HepG2 (cell line): ENCODE measurements around the gene MBD3L3. TPM values are rescaled to one million over a fixed set of nuclear protein-coding genes. Genes with fewer than 3 reads are reported as not detected.

Experiments
- CHD2 ChIP-seq: IDR thresholded peaks from 2 replicates; pipeline ENCODE4 v1.6.1; 2011; ENCODE audit warnings: low read depth, low read length, improper control_type of control experiment
- HNRNPLL ChIP-seq: fragments of 200-400 bp; formaldehyde crosslinking; IDR thresholded peaks from 2 replicates; pipeline ENCODE4 v1.6.1; 2017; ENCODE audit warnings: mild to moderate bottlenecking, low read depth, low read length; ENCODE audit not compliant: poor library complexity, severe bottlenecking
- KMT2B ChIP-seq: IDR thresholded peaks from 2 replicates; pipeline ENCODE4 v1.6.1; 2016; ENCODE audit warnings: missing genetic modification reagents, missing compliant biosample characterization
- RAD51 ChIP-seq: fragments of 450-650 bp; IDR thresholded peaks from 2 replicates; pipeline ENCODE4 v1.6.1; 2016; ENCODE audit warnings: borderline replicate concordance
- ZNF354B ChIP-seq: sonication (generic); formaldehyde crosslinking; IDR thresholded peaks from 2 replicates; pipeline ENCODE4 v1.8.0; 2022; ENCODE audit warnings: mild to moderate bottlenecking, missing genetic modification reagents
- ZNF564 ChIP-seq: sonication (generic); formaldehyde crosslinking; IDR thresholded peaks from 2 replicates; pipeline ENCODE4 v1.8.1; 2023; ENCODE audit warnings: mild to moderate bottlenecking, missing genetic modification reagents
- ZNF670 ChIP-seq: sonication (generic); formaldehyde crosslinking; IDR thresholded peaks from 2 replicates; pipeline ENCODE4 v1.8.0; 2022; ENCODE audit warnings: mild to moderate bottlenecking, missing genetic modification reagents, borderline replicate concordance
- ZNF776 ChIP-seq: sonication (generic); formaldehyde crosslinking; IDR thresholded peaks from 2 replicates; pipeline ENCODE4 v1.4.0; 2020; ENCODE audit warnings: mild to moderate bottlenecking, missing genetic modification reagents
- ZSCAN20 ChIP-seq: sonication (generic); formaldehyde crosslinking; IDR thresholded peaks from 2 replicates; pipeline ENCODE4 v1.4.0; 2020; ENCODE audit warnings: missing genetic modification reagents, mild to moderate bottlenecking, borderline replicate concordance
- polyA plus RNA-seq, 8 experiments: library from polyadenylated mRNA; depleted of rRNA in 3 of 8; stranded (reverse) in 7 of 8; unstranded in 1 of 8; fragments of >200 nt; fragmentation: Illumina TruSeq in 4 of 8; extraction: Trizol in 4 of 8; gene quantifications; 2 replicates each; pipeline versions ENCODE4 v1.2.1 to v1.2.3, GENCODE V29; 2011 to 2016; ENCODE audit warnings: low read depth in 4 of 8, missing spikeins in 1 of 8, mixed read lengths in 1 of 8; ENCODE audit not compliant: insufficient read depth in 1 of 8
- total RNA-seq, 5 experiments: library from RNA; depleted of rRNA; stranded (reverse); fragments of >200 nt; fragmentation: Illumina TruSeq; extraction: Trizol; gene quantifications; 2 replicates each; pipeline ENCODE4 v1.2.3, GENCODE V29; 2016; ENCODE audit warnings: low read depth in 1 of 5
- TF ChIP-seq, protein P1 (sequence below): sonication (generic); formaldehyde crosslinking; IDR thresholded peaks from 2 replicates; pipeline ENCODE4 v1.4.0; 2020; ENCODE audit warnings: mild to moderate bottlenecking, missing genetic modification reagents, borderline replicate concordance
- TF ChIP-seq, protein P2 (sequence below): IDR thresholded peaks from 2 replicates; pipeline ENCODE4 v1.6.1; 2016; ENCODE audit warnings: missing compliant biosample characterization, missing genetic modification reagents, borderline replicate concordance
- TF ChIP-seq, protein P3 (sequence below): sonication (generic); formaldehyde crosslinking; IDR thresholded peaks from 2 replicates; pipeline ENCODE4 v1.8.0; 2022; ENCODE audit warnings: missing genetic modification reagents, mild to moderate bottlenecking, borderline replicate concordance
- TF ChIP-seq, protein P4 (sequence below): IDR thresholded peaks from 2 replicates; pipeline ENCODE4 v1.6.1; 2016
- TF ChIP-seq, protein P5 (sequence below): sonication (generic); formaldehyde crosslinking; IDR thresholded peaks from 2 replicates; pipeline ENCODE4 v1.9.0; 2022; ENCODE audit warnings: missing genetic modification reagents, mild to moderate bottlenecking, borderline replicate concordance
- TF ChIP-seq, protein P6 (sequence below): sonication (generic); formaldehyde crosslinking; IDR thresholded peaks from 2 replicates; pipeline ENCODE4 v1.8.0; 2022; ENCODE audit warnings: mild to moderate bottlenecking, missing genetic modification reagents, moderate library complexity
- TF ChIP-seq, protein P7 (sequence below): IDR thresholded peaks from 2 replicates; pipeline ENCODE4 v1.6.1; 2018; ENCODE audit warnings: missing genetic modification reagents
- TF ChIP-seq, protein P8 (sequence below): sonication (generic); formaldehyde crosslinking; conservative IDR thresholded peaks from 2 replicates; pipeline ENCODE4 v1.8.0; 2022; ENCODE audit warnings: low read depth, missing genetic modification reagents

Gene MBD3L3
- total and polyA plus RNA-seq, 2 of the 13 experiments (the other 11 are each of a cell fraction or from before 2014, with no cell fraction given) = not detected

DNA sequence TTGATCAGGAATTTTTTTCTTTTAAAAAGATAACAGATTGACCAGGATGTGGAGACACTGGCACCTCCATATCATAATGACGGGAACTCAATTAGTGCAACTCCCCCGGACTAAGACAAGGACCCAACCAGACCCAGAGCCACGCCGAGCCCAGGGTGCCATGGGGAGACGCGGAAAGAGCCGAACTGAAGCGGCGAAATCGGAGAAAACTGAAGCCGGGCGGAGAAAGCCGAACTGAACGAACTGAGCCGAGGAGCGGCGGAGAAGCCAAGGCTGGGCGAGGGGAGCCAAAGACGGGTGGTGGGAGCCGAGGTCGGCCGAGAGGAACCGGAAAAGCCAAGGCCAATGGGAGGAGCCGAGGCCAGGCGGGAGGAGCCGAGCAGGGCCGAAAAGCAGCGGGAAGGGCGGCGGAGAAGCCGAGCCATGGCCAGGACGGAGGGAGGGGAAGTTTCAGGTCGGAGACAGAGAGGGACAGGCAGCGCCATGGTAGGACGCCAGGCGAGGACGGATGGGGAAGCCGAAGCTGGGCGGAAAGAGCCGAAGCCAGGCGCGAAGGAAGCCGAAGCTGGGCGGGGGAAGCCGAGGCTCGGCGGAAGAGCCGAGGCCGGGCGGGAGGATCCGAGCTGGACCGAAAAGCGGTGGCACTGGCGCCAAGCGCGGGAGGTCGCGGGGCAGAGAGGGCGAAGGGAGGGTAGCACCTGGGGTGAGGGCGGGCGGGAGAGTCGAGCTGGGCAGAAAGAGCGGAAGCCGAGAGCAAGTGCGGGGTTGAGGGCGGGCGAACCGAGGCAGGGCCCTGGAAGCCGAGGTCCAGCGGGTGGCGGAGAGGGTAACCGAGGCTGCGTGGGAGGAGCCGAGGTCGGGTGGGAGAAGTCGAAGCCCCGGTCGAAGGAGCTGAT is 40.5 kb upstream of the MBD3L3 start (continued):
- TF ChIP-seq ZNF354B (CRISPR knock-in tag) (no peak), ZNF776 (CRISPR knock-in tag) (peak; percentile 63; the same call in 1 of the 2 replicates), KMT2B (CRISPR knock-in tag) (0 out of 2 replicates have a peak, but pooled peaks have one; percentile 6), ZSCAN20 (CRISPR knock-in tag) (no peak), ZNF670 (CRISPR knock-in tag) (no peak), RAD51 (no peak), ZNF564 (peak; percentile 60; the same call in 1 of the 2 replicates), CHD2 (no peak), HNRNPLL (peak; percentile 57)
- TF ChIP-seq, protein P1, sequence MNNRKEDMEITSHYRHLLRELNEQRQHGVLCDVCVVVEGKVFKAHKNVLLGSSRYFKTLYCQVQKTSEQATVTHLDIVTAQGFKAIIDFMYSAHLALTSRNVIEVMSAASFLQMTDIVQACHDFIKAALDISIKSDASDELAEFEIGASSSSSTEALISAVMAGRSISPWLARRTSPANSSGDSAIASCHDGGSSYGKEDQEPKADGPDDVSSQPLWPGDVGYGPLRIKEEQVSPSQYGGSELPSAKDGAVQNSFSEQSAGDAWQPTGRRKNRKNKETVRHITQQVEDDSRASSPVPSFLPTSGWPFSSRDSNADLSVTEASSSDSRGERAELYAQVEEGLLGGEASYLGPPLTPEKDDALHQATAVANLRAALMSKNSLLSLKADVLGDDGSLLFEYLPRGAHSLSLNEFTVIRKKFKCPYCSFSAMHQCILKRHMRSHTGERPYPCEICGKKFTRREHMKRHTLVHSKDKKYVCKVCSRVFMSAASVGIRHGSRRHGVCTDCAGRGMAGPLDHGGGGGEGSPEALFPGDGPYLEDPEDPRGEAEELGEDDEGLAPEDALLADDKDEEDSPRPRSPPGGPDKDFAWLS (CRISPR knock-in tag) = no peak
- TF ChIP-seq, protein P2, sequence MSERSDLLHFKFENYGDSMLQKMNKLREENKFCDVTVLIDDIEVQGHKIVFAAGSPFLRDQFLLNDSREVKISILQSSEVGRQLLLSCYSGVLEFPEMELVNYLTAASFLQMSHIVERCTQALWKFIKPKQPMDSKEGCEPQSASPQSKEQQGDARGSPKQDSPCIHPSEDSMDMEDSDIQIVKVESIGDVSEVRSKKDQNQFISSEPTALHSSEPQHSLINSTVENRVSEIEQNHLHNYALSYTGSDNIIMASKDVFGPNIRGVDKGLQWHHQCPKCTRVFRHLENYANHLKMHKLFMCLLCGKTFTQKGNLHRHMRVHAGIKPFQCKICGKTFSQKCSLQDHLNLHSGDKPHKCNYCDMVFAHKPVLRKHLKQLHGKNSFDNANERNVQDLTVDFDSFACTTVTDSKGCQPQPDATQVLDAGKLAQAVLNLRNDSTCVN (CRISPR knock-in tag) = no peak
- TF ChIP-seq, protein P3, sequence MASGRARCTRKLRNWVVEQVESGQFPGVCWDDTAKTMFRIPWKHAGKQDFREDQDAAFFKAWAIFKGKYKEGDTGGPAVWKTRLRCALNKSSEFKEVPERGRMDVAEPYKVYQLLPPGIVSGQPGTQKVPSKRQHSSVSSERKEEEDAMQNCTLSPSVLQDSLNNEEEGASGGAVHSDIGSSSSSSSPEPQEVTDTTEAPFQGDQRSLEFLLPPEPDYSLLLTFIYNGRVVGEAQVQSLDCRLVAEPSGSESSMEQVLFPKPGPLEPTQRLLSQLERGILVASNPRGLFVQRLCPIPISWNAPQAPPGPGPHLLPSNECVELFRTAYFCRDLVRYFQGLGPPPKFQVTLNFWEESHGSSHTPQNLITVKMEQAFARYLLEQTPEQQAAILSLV = no peak; the same call in 1 of the 2 replicates
- TF ChIP-seq, protein P4, sequence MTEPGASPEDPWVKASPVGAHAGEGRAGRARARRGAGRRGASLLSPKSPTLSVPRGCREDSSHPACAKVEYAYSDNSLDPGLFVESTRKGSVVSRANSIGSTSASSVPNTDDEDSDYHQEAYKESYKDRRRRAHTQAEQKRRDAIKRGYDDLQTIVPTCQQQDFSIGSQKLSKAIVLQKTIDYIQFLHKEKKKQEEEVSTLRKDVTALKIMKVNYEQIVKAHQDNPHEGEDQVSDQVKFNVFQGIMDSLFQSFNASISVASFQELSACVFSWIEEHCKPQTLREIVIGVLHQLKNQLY (CRISPR knock-in tag) = no peak
- TF ChIP-seq, protein P5, sequence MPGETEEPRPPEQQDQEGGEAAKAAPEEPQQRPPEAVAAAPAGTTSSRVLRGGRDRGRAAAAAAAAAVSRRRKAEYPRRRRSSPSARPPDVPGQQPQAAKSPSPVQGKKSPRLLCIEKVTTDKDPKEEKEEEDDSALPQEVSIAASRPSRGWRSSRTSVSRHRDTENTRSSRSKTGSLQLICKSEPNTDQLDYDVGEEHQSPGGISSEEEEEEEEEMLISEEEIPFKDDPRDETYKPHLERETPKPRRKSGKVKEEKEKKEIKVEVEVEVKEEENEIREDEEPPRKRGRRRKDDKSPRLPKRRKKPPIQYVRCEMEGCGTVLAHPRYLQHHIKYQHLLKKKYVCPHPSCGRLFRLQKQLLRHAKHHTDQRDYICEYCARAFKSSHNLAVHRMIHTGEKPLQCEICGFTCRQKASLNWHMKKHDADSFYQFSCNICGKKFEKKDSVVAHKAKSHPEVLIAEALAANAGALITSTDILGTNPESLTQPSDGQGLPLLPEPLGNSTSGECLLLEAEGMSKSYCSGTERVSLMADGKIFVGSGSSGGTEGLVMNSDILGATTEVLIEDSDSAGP (CRISPR knock-in tag) = peak; percentile 79; the same call in 1 of the 2 replicates
- TF ChIP-seq, protein P6, sequence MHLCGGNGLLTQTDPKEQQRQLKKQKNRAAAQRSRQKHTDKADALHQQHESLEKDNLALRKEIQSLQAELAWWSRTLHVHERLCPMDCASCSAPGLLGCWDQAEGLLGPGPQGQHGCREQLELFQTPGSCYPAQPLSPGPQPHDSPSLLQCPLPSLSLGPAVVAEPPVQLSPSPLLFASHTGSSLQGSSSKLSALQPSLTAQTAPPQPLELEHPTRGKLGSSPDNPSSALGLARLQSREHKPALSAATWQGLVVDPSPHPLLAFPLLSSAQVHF (CRISPR knock-in tag) = no peak; the same call in 1 of the 2 replicates
- TF ChIP-seq, protein P7, sequence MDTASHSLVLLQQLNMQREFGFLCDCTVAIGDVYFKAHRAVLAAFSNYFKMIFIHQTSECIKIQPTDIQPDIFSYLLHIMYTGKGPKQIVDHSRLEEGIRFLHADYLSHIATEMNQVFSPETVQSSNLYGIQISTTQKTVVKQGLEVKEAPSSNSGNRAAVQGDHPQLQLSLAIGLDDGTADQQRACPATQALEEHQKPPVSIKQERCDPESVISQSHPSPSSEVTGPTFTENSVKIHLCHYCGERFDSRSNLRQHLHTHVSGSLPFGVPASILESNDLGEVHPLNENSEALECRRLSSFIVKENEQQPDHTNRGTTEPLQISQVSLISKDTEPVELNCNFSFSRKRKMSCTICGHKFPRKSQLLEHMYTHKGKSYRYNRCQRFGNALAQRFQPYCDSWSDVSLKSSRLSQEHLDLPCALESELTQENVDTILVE = no peak; the same call in 1 of the 2 replicates
- TF ChIP-seq, protein P8, sequence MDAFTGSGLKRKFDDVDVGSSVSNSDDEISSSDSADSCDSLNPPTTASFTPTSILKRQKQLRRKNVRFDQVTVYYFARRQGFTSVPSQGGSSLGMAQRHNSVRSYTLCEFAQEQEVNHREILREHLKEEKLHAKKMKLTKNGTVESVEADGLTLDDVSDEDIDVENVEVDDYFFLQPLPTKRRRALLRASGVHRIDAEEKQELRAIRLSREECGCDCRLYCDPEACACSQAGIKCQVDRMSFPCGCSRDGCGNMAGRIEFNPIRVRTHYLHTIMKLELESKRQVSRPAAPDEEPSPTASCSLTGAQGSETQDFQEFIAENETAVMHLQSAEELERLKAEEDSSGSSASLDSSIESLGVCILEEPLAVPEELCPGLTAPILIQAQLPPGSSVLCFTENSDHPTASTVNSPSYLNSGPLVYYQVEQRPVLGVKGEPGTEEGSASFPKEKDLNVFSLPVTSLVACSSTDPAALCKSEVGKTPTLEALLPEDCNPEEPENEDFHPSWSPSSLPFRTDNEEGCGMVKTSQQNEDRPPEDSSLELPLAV (CRISPR knock-in tag) = no peak
